Neutrophil (primary cell): ENCODE data around the gene SMPD3.

Experiments
- H3K27ac ChIP-seq: fragments of 200-600 bp; sonication (generic); 2 replicates; pipeline ENCODE4 v1.5.1; 2016; ENCODE audit warnings: mild to moderate bottlenecking, moderate library complexity
- H3K27me3 ChIP-seq: fragments of 200-600 bp; sonication (generic); 2 replicates; pipeline ENCODE4 v1.6.0; 2016; ENCODE audit warnings: mild to moderate bottlenecking
- H3K36me3 ChIP-seq: fragments of 200-600 bp; sonication (generic); 2 replicates; pipeline ENCODE4 v1.5.1; 2017
- H3K4me1 ChIP-seq, 2 experiments: fragments of 200-600 bp in 1 of 2; sonication (generic) in 1 of 2; 1 replicate in 1 of 2; 2 replicates in 1 of 2; pipeline versions ENCODE4 v1.5.1 to v1.6.1; 2013 to 2016; ENCODE audit warnings: low read depth in 1 of 2, low read length in 1 of 2, mild to moderate bottlenecking in 1 of 2, moderate library complexity in 1 of 2; ENCODE audit not compliant: control insufficient read depth in 1 of 2, insufficient read depth in 1 of 2
- H3K4me3 ChIP-seq, 2 experiments: fragments of 200-600 bp in 1 of 2; sonication (generic) in 1 of 2; 1 replicate in 1 of 2; 2 replicates in 1 of 2; pipeline ENCODE4 v1.5.1; 2013 to 2016; ENCODE audit warnings: low read depth in 1 of 2, low read length in 1 of 2, mild to moderate bottlenecking in 1 of 2, moderate library complexity in 1 of 2
- H3K9me3 ChIP-seq: fragments of 200-600 bp; sonication (generic); 2 replicates; pipeline ENCODE4 v1.5.1; 2016
- TF ChIP-seq, protein P1 (sequence below): fragments of 200-600 bp; sonication (generic); IDR thresholded peaks from 2 replicates; pipeline ENCODE4 v1.5.1; 2016; ENCODE audit warnings: antibody characterized with exemption

Gene SMPD3

DNA sequence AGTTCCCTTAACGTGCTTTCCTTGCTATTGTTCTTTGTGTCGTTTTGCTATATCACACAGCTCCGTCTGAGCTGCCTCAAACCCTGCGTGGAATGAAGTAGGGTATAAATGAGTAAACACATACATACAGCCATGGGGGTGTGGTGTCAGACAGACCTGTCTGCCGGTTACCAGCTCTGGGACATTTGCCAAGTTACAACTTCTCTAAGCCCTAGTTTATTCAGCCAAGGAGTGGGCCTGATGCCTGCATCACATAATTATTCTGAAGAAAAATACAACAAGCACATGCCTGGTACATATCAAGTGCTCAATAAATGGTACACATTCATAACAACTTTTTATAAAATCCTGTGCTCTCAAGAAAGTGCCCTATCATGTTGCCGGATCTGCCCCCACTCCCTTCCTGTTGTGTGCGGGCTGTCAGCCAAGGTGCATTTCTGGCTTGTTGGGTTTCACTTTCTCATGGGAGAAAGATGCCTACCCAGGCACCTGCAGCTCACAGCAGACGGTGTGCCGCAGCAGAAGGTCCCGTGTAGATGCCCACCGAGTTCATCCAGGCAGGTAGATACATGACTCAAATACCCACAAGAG, 30.5 kb downstream of the SMPD3 start:
- TF ChIP-seq, protein P1, sequence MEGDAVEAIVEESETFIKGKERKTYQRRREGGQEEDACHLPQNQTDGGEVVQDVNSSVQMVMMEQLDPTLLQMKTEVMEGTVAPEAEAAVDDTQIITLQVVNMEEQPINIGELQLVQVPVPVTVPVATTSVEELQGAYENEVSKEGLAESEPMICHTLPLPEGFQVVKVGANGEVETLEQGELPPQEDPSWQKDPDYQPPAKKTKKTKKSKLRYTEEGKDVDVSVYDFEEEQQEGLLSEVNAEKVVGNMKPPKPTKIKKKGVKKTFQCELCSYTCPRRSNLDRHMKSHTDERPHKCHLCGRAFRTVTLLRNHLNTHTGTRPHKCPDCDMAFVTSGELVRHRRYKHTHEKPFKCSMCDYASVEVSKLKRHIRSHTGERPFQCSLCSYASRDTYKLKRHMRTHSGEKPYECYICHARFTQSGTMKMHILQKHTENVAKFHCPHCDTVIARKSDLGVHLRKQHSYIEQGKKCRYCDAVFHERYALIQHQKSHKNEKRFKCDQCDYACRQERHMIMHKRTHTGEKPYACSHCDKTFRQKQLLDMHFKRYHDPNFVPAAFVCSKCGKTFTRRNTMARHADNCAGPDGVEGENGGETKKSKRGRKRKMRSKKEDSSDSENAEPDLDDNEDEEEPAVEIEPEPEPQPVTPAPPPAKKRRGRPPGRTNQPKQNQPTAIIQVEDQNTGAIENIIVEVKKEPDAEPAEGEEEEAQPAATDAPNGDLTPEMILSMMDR = no peak
- no peak overlapping the region for H3K4me3 ChIP-seq
- no peaks in the 10 kb centered on the region for H3K36me3 ChIP-seq
- no peaks in the 10 kb centered on the region for H3K27me3 ChIP-seq
- H3K9me3 ChIP-seq = no peaks in the 10 kb centered on the region
- no peak overlapping the region for H3K27ac ChIP-seq
- H3K4me1 ChIP-seq = peaks cover 3 to 7% of the 10 kb centered on the region in 2 experiments

GRCh38 chr16:68416057-68417046, 32.0 kb downstream of the SMPD3 start:
- Histone ChIP-seq H3K4me3 (no peak overlapping the region), H3K4me1 (peaks cover 3 to 7% of the 10 kb centered on the region in 2 experiments), H3K9me3 (no peaks in the 10 kb centered on the region), H3K36me3 (no peaks in the 10 kb centered on the region), H3K27me3 (no peaks in the 10 kb centered on the region), H3K27ac (no peak overlapping the region)
- TF ChIP-seq, protein P1 = no peak

- Histone ChIP-seq H3K9me3 (no peaks in the 10 kb centered on the region), H3K4me3 (no peak overlapping the region), H3K27me3 (no peaks in the 10 kb centered on the region), H3K4me1 (peaks cover 3 to 7% of the 10 kb centered on the region in 2 experiments), H3K27ac (no peak overlapping the region), H3K36me3 (no peaks in the 10 kb centered on the region)
- TF ChIP-seq, protein P1 = no peak
Observed at GRCh38 chr16:68414581-68414980, 33.7 kb downstream of the SMPD3 start.

GRCh38 chr16:68412061-68412460, 36.2 kb downstream of the SMPD3 start:
- Histone ChIP-seq H3K4me1 (peaks cover 0 to 2% of the 10 kb centered on the region in 2 experiments), H3K4me3 (no peak overlapping the region), H3K27me3 (peaks cover under 1% of the 10 kb centered on the region), H3K36me3 (no peaks in the 10 kb centered on the region), H3K27ac (no peak overlapping the region), H3K9me3 (no peaks in the 10 kb centered on the region)
- TF ChIP-seq, protein P1 = no peak

GRCh38 chr16:68411086-68411485, 37.2 kb downstream of the SMPD3 start:
- Histone ChIP-seq H3K36me3 (no peaks in the 10 kb centered on the region), H3K27me3 (peaks cover 7% of the 10 kb centered on the region), H3K9me3 (no peaks in the 10 kb centered on the region), H3K27ac (no peak overlapping the region), H3K4me1 (no peaks in the 10 kb centered on the region), H3K4me3 (no peak overlapping the region)
- TF ChIP-seq, protein P1 = no peak
